HCT116 (cell line): ENCODE results near the gene CTNNAL1. TPM values are rescaled to one million over a fixed set of nuclear protein-coding genes. Genes with fewer than 3 reads are reported as not detected.
A peak's percentile ranks its signal among the peaks of the same experiment; 100 is the strongest.

Source experiments
- CTCF ChIP-seq, 3 experiments: fragments of 200-600 bp in 1 of 3; sonication (generic) in 1 of 3; IDR thresholded peaks in 2 of 3; conservative IDR thresholded peaks in 1 of 3; 2 replicates each; pipeline ENCODE4 v1.5.1; 2012 to 2017; ENCODE audit warnings: low read depth in 2 of 3, low read length in 2 of 3, antibody characterized with exemption in 1 of 3, borderline replicate concordance in 1 of 3, control low read depth in 1 of 3, mild to moderate bottlenecking in 1 of 3, mixed read lengths in 1 of 3, mixed run types in 1 of 3, moderate library complexity in 1 of 3; ENCODE audit not compliant: insufficient read depth in 1 of 3
- EZH2phosphoT487 ChIP-seq: fragments of 200-600 bp; IDR thresholded peaks from 2 replicates; pipeline ENCODE4 v1.6.1; 2018; ENCODE audit warnings: antibody characterized with exemption, borderline replicate concordance
- SIN3A ChIP-seq: IDR thresholded peaks from 2 replicates; pipeline ENCODE4 v1.6.1; 2012; ENCODE audit warnings: low read depth
- SRF ChIP-seq: IDR thresholded peaks from 2 replicates; pipeline ENCODE4 v1.6.1; 2012; ENCODE audit warnings: low read depth
- ZNF274 ChIP-seq: fragments of 200-500 bp; sonication (Bioruptor generic); IDR thresholded peaks from 2 replicates; pipeline ENCODE4 v1.6.1; 2014; ENCODE audit warnings: mild to moderate bottlenecking, low read depth, low read length, inconsistent platforms
- total RNA-seq: library from RNA; stranded (reverse); gene quantifications from one replicate; pipeline ENCODE4 v1.2.1, GENCODE V29; 2021; ENCODE audit not compliant: unreplicated experiment
- TF ChIP-seq, protein P1 (sequence below): IDR thresholded peaks from 2 replicates; pipeline ENCODE4 v1.6.1; 2012
- TF ChIP-seq, protein P2 (sequence below): IDR thresholded peaks from 2 replicates; pipeline ENCODE4 v1.6.1; 2012; ENCODE audit warnings: low read depth
- TF ChIP-seq, protein P3 (sequence below): IDR thresholded peaks from 2 replicates; pipeline ENCODE4 v1.6.1; 2012

CTNNAL1 gene
- total RNA-seq, 1 experiment from 2014 or later = 87.2 TPM

- TF ChIP-seq, protein P1, sequence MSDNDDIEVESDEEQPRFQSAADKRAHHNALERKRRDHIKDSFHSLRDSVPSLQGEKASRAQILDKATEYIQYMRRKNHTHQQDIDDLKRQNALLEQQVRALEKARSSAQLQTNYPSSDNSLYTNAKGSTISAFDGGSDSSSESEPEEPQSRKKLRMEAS = peak; percentile 66; the same call in 1 of the 2 replicates
- no peak for TF ChIP-seq CTCF (IDR thresholded peaks at IDR 0.05 in 2 of 3, conservative IDR thresholded peaks at IDR 0.05 in 1 of 3; ENCODE audit: borderline replicate concordance in 1 of 3, insufficient read depth in 1 of 3, low read depth in 2 of 3, low read length in 2 of 3)
- peak; percentile 90 for TF ChIP-seq SIN3A
- TF ChIP-seq, protein P2, sequence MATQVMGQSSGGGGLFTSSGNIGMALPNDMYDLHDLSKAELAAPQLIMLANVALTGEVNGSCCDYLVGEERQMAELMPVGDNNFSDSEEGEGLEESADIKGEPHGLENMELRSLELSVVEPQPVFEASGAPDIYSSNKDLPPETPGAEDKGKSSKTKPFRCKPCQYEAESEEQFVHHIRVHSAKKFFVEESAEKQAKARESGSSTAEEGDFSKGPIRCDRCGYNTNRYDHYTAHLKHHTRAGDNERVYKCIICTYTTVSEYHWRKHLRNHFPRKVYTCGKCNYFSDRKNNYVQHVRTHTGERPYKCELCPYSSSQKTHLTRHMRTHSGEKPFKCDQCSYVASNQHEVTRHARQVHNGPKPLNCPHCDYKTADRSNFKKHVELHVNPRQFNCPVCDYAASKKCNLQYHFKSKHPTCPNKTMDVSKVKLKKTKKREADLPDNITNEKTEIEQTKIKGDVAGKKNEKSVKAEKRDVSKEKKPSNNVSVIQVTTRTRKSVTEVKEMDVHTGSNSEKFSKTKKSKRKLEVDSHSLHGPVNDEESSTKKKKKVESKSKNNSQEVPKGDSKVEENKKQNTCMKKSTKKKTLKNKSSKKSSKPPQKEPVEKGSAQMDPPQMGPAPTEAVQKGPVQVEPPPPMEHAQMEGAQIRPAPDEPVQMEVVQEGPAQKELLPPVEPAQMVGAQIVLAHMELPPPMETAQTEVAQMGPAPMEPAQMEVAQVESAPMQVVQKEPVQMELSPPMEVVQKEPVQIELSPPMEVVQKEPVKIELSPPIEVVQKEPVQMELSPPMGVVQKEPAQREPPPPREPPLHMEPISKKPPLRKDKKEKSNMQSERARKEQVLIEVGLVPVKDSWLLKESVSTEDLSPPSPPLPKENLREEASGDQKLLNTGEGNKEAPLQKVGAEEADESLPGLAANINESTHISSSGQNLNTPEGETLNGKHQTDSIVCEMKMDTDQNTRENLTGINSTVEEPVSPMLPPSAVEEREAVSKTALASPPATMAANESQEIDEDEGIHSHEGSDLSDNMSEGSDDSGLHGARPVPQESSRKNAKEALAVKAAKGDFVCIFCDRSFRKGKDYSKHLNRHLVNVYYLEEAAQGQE = no peak
- TF ChIP-seq ZNF274 = no peak
- TF ChIP-seq, protein P3, sequence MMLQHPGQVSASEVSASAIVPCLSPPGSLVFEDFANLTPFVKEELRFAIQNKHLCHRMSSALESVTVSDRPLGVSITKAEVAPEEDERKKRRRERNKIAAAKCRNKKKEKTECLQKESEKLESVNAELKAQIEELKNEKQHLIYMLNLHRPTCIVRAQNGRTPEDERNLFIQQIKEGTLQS = peak; percentile 75
- peak; percentile 58 for TF ChIP-seq SRF
- no peak for TF ChIP-seq EZH2phosphoT487
- TF ChIP-seq, all 23 proteins: peak for 15
Observed at GRCh38 chr9:109035684-109036423, 22.6 kb upstream of the CTNNAL1 start (continued).
